GM12878 (cell line): ENCODE results near the gene OR1C1.

ENCODE experiments used
- BCL11A ChIP-seq: IDR thresholded peaks from 2 replicates; pipeline ENCODE4 v1.6.1; 2011; ENCODE audit warnings: low read depth, low read length
- CBX3 ChIP-seq: fragments of 200-600 bp; sonication (generic); IDR thresholded peaks from 2 replicates; pipeline ENCODE4 v1.6.1; 2016; ENCODE audit warnings: low read depth, borderline replicate concordance
- CTCF ChIP-seq, 3 experiments: IDR thresholded peaks in 2 of 3; conservative IDR thresholded peaks in 1 of 3; 2 replicates each; pipeline ENCODE4 v1.5.1; 2011; ENCODE audit warnings: low read depth in 3 of 3, low read length in 3 of 3, mild to moderate bottlenecking in 3 of 3, control low read depth in 2 of 3, moderate library complexity in 2 of 3, inconsistent platforms in 1 of 3, mixed read lengths in 1 of 3; ENCODE audit not compliant: control insufficient read depth in 2 of 3, insufficient read depth in 1 of 3; ENCODE audit errors: extremely low read depth in 1 of 3
- EP300 ChIP-seq, 2 experiments: fragments of 150-350 bp in 1 of 2; IDR thresholded peaks; 2 replicates each; pipeline ENCODE4 v1.6.1; 2011 to 2012; ENCODE audit warnings: low read depth in 2 of 2, low read length in 2 of 2, borderline replicate concordance in 1 of 2, improper control_type of control experiment in 1 of 2, inconsistent platforms in 1 of 2; ENCODE audit not compliant: control insufficient read depth in 1 of 2
- ETV6 ChIP-seq, 2 experiments: fragments of 450-650 bp in 1 of 2; IDR thresholded peaks in 1 of 2; conservative IDR thresholded peaks in 1 of 2; 2 replicates each; pipeline ENCODE4 v1.6.1; 2014; ENCODE audit warnings: antibody characterized with exemption in 1 of 2, borderline replicate concordance in 1 of 2, low read depth in 1 of 2, mild to moderate bottlenecking in 1 of 2, moderate library complexity in 1 of 2
- GABPA ChIP-seq: IDR thresholded peaks from 2 replicates; pipeline ENCODE4 v1.6.1; 2014; ENCODE audit warnings: antibody characterized with exemption, low read depth, mild to moderate bottlenecking, inconsistent platforms
- KDM1A ChIP-seq: fragments of 200-600 bp; sonication (generic); IDR thresholded peaks from 2 replicates; pipeline ENCODE4 v1.6.1; 2016; ENCODE audit warnings: borderline replicate concordance
- POLR2A ChIP-seq: IDR thresholded peaks from 2 replicates; pipeline ENCODE4 v1.6.1; 2011; ENCODE audit warnings: low read depth, mild to moderate bottlenecking, low read length
- POLR2AphosphoS5 ChIP-seq: IDR thresholded peaks from 2 replicates; pipeline ENCODE4 v1.6.1; 2011; ENCODE audit warnings: mild to moderate bottlenecking, low read length, inconsistent platforms
- RAD21 ChIP-seq: IDR thresholded peaks from 2 replicates; pipeline ENCODE4 v1.6.1; 2011; ENCODE audit warnings: mild to moderate bottlenecking, low read depth, low read length, moderate library complexity; ENCODE audit not compliant: insufficient read depth
- REST ChIP-seq: IDR thresholded peaks from 2 replicates; pipeline ENCODE4 v1.6.1; 2012; ENCODE audit warnings: mild to moderate bottlenecking, low read depth, low read length
- RFX5 ChIP-seq: IDR thresholded peaks from 2 replicates; pipeline ENCODE4 v1.6.1; 2011; ENCODE audit warnings: low read depth, low read length, improper control_type of control experiment
- TCF12 ChIP-seq: IDR thresholded peaks from 2 replicates; pipeline ENCODE4 v1.6.1; 2011; ENCODE audit warnings: low read depth, mild to moderate bottlenecking, low read length
- ZNF207 ChIP-seq: fragments of 450-650 bp; IDR thresholded peaks from 2 replicates; pipeline ENCODE4 v1.6.1; 2014; ENCODE audit warnings: antibody characterized with exemption, mild to moderate bottlenecking, borderline replicate concordance

- TF ChIP-seq RAD21 (no peak), POLR2AphosphoS5 (no peak), TCF12 (no peak), ETV6 (conservative IDR thresholded peaks at IDR 0.05 in 1 of 2, IDR thresholded peaks at IDR 0.05 in 1 of 2; ENCODE audit: borderline replicate concordance in 1 of 2, low read depth in 1 of 2) (no peak), CBX3 (no peak), POLR2A (no peak), CTCF (IDR thresholded peaks at IDR 0.05 in 2 of 3, conservative IDR thresholded peaks at IDR 0.05 in 1 of 3; ENCODE audit: control insufficient read depth in 2 of 3, extremely low read depth in 1 of 3, insufficient read depth in 1 of 3, low read depth in 3 of 3, low read length in 3 of 3) (no peak), REST (no peak), KDM1A (no peak), ZNF207 (no peak), RFX5 (no peak), EP300 (IDR thresholded peaks at IDR 0.05; ENCODE audit: borderline replicate concordance in 1 of 2, control insufficient read depth in 1 of 2, low read depth in 2 of 2, low read length in 2 of 2) (no peak), GABPA (no peak), BCL11A (no peak)
Observed at GRCh38 chr1:247738315-247738714, 22.0 kb downstream of the OR1C1 start, which contains the start of gene OR14K1.
